PC-9 (cell line): ENCODE results near the gene SLCO6A1.

Experiments used
- CTCF ChIP-seq: fragments of 200-600 bp; sonication (generic); conservative IDR thresholded peaks from 2 replicates; pipeline ENCODE4 v1.6.1; 2017; ENCODE audit warnings: mixed run types, antibody characterized with exemption, mild to moderate bottlenecking, moderate library complexity
- EZH2 ChIP-seq: fragments of 200-600 bp; sonication (generic); IDR thresholded peaks from 2 replicates; pipeline ENCODE4 v1.8.0; 2017; ENCODE audit warnings: antibody characterized with exemption, low read depth

- TF ChIP-seq CTCF, result no peak
- no peak for TF ChIP-seq EZH2
These were observed 130.4 kb downstream of the SLCO6A1 start for GRCh38 chr5:102368392-102368791.
